Measurements from ENCODE around the gene CNOT4.
"Not testable (repeated sequence)": the region's sequence is repeated elsewhere in the genome, so short reads cannot be mapped to it uniquely, and the experiment has no call there.

Gene CNOT4

GRCh38 chr7:135512135-135512887 is 2.4 kb upstream of the CNOT4 start:
- DNase-seq (ENCODE audit: low spot score): peak; percentile 71

- no peak for DNase-seq (ENCODE audit: low spot score)
Measured at GRCh38 chr7:135510592-135511183, 786 bp upstream of the CNOT4 start.

GRCh38 chr7:135509589-135509838 is 388 bp downstream of the CNOT4 start:
- no peak for DNase-seq (ENCODE audit: low spot score)

GRCh38 chr7:135508883-135509588 is 866 bp downstream of the CNOT4 start:
- no peak for DNase-seq (ENCODE audit: low spot score)

- no peak for DNase-seq (ENCODE audit: low spot score)
Measured at GRCh38 chr7:135501402-135501801, 8.5 kb downstream of the CNOT4 start.

GRCh38 chr7:135499818-135500217 is 10.1 kb downstream of the CNOT4 start:
- no peak for DNase-seq (ENCODE audit: low spot score)

- DNase-seq (ENCODE audit: low spot score): not testable (repeated sequence)
Measured at GRCh38 chr7:135497161-135497560, 12.7 kb downstream of the CNOT4 start.

- no peak for DNase-seq (ENCODE audit: low spot score)
Measured at GRCh38 chr7:135493362-135493761, 16.5 kb downstream of the CNOT4 start.

- DNase-seq (ENCODE audit: low spot score): no peak
Measured at GRCh38 chr7:135492151-135492550, 17.8 kb downstream of the CNOT4 start.

- DNase-seq (ENCODE audit: low spot score): no peak
Measured at GRCh38 chr7:135490783-135491182, 19.1 kb downstream of the CNOT4 start.

GRCh38 chr7:135489791-135490190 is 20.1 kb downstream of the CNOT4 start:
- DNase-seq (ENCODE audit: low spot score): no peak

- DNase-seq (ENCODE audit: low spot score): no peak
Measured at GRCh38 chr7:135486261-135486920, 23.5 kb downstream of the CNOT4 start.

- no peak for DNase-seq (ENCODE audit: low spot score)
Measured at GRCh38 chr7:135481598-135481979, 28.3 kb downstream of the CNOT4 start.

GRCh38 chr7:135480966-135481597 is 28.8 kb downstream of the CNOT4 start:
- DNase-seq (ENCODE audit: low spot score): no peak

GRCh38 chr7:135475521-135475920 is 34.4 kb downstream of the CNOT4 start:
- DNase-seq (ENCODE audit: low spot score): no peak

GRCh38 chr7:135469705-135470104 is 40.2 kb downstream of the CNOT4 start:
- DNase-seq (ENCODE audit: low spot score): not testable (repeated sequence)

- DNase-seq (ENCODE audit: low spot score): no peak
Measured at GRCh38 chr7:135467207-135467711, 42.6 kb downstream of the CNOT4 start.

- no peak for DNase-seq (ENCODE audit: low spot score)
Measured at GRCh38 chr7:135466442-135467206, 43.3 kb downstream of the CNOT4 start.

- no peak for DNase-seq (ENCODE audit: low spot score)
Measured at GRCh38 chr7:135463908-135464307, 46.0 kb downstream of the CNOT4 start.

- no peak for DNase-seq (ENCODE audit: low spot score)
Measured at GRCh38 chr7:135459951-135460567, 49.8 kb downstream of the CNOT4 start.

- DNase-seq (ENCODE audit: low spot score): no peak
Measured at GRCh38 chr7:135459076-135459475, 50.8 kb downstream of the CNOT4 start.

Data from CD4-positive, alpha-beta T cell treated with Interleukin-15 for 4 hours (primary cell).